DMS153 treated with DMSO at 0.1 percent for 48 hours (cell line): ENCODE results near the gene NR6A1.
A peak's percentile ranks its signal among the peaks of the same experiment; 100 is the strongest.

Experiments used
- DNase-seq: peaks from one replicate; lab custom pipeline; 2025; ENCODE audit not compliant: unreplicated experiment; lab: John Stamatoyannopoulos, UW

Gene NR6A1

DNA sequence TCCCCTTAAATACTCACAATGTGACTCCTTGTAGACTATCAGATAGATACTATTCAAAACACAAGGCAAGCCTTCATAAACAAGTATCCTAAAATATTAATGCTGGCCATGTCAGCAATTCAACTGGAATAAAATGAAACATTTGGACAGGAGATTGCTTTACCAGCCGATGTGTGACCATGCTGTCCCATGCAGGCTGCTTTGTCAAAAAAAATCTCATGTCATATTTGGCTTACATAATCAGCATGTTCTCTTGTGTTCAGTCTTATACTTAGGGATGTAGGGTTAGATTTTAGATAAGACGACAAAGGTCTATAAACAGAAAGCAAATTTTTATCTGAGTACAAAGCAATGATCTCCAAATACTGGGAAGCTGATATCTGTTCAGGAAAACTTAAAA is 108.5 kb downstream of the NR6A1 start:
- DNase-seq: no peak

DNA sequence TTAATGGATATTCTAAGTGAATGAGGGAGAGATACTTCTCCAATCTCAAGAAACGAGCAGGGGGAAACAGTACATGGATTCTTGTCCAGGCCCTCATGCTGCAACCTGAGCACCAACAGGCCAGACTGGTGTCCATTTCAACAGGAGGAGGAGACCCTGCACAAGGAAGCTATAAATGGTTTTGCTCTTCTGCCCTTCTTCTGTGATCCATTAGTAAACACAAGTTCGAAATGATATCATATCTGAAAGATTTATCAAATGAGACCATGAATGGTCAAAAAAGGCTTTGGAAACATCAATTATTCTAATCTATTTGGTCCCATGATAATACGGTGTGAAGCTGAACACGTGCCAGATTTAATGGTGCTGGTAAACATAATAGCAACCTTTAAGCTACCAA is 109.8 kb downstream of the NR6A1 start:
- peak; percentile 10 for DNase-seq

DNA sequence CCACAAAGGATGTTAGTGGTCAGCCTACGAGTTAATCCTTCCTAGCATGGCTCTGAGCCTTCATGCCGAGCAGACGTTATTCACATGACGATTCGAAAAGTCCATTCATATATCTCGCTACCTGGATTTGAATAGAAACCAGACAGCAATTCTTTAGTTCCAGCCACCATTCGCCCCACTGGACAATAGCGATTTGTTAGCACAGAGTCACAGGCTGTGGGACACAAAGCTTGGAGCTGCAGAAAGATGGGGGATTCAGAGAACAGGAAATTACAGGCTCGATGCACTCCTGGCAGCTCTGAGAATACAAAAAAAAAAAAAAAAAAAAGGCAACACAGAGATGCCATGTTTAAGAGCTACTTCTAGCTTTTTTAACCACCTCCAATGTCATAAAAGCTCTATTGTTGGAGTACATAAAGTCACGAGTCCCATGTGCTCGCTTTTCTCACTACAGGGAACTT is 110.7 kb downstream of the NR6A1 start:
- peak; percentile 34 for DNase-seq

DNA sequence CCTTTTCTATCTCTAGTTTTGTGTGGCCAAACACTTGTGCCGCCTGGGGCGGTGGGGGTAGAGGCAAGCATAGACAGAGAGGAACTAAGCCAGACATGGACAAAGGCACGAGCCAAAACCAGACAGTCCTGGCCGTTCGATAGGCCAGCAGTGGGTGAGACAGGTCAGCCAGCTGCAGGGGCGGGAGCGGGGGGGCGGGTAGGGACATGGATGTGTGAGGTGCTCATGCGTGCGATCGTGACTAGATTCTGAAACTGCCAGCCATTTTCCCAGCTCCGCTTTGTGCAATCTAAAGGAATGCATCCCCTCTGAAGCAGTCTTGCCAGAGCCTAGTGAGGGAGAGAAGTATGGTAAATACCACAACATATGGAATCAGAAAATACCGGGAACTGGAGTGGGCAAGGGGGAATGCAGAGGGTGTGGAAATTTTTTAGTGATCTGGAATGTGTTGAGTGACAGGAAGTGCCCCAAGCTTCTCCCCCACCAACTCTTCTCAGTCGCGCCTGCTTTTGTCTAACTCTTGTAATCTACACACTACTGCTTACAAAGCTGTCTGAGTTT is 111.9 kb downstream of the NR6A1 start:
- DNase-seq: peak; percentile 53

DNA sequence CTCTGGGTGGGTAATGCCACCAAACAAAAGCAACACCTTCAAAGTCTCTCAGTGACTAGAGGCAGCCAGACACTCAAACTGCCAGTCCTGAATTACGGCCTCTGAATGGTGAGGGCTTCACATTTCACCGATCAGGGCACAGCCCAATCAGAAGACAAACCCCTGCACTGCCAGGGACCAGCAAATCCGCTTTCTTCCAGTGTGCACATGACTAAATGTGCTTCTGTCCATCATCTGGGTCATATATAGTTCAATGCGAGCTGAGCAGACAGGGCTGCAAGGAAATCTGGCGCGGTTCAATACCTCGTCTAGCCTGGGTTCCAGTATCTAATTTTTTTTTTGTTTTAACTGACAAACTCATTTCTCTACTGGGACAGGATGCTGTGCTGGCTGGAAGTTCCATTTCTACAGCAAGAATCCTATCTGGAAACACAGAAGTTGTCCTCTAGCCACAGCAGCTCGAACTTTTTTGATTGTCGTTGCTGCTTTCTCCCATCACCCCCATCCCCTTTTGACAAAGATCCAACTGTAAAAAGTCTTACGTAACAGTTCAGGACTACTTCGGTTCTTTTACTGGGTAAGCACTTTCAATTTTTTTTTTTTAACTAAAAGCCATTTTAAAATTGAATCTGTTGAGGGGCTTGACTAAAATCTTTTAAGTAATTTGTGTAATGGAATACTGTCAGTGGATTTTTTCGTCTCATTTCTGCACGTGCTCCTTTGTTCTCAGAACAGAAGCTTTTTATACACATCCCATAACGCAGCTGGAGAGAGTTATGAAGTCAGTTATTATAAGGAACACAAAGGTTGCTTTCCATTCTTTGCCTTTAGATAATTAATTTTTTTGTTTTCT is 112.7 kb downstream of the NR6A1 start:
- peak; percentile 94 for DNase-seq

DNA sequence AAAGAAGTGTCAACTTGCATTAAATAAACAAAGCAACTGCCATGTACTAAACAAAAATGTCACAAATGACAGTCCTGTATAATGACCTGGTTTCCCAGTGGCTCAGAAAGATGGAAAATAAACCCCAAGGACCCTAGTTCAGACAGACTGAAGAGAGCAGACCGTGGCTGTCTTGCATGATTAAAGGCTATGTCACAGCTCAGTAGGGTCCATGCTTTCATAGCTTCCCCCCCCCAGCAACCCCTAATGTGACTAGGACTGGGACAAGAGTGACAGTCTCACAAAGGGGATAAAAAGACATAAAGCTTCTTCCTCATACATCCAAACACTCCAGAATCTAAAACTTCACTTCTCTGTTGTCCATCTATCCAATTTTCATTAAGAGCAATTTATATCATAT is 113.6 kb downstream of the NR6A1 start:
- DNase-seq: no peak

DNA sequence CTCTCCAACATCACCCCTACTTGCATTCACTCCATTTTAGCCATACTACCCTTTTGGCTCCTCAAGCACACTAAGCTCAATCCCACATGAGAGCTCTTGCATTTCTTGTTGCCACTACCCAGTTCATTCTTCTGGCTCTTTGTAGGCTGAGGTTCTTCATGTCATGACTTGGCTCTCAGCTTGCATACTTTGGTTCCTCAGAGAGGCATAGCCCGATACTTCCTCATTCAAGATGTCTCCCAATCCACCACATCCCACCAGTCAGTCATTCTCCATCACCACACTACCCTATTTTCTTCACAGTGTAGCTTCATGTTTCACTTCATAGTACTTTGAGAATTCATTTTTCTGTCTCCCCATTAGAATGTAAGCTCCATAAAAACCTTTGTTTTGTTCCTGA is 116.7 kb downstream of the NR6A1 start:
- DNase-seq: no peak

DNA sequence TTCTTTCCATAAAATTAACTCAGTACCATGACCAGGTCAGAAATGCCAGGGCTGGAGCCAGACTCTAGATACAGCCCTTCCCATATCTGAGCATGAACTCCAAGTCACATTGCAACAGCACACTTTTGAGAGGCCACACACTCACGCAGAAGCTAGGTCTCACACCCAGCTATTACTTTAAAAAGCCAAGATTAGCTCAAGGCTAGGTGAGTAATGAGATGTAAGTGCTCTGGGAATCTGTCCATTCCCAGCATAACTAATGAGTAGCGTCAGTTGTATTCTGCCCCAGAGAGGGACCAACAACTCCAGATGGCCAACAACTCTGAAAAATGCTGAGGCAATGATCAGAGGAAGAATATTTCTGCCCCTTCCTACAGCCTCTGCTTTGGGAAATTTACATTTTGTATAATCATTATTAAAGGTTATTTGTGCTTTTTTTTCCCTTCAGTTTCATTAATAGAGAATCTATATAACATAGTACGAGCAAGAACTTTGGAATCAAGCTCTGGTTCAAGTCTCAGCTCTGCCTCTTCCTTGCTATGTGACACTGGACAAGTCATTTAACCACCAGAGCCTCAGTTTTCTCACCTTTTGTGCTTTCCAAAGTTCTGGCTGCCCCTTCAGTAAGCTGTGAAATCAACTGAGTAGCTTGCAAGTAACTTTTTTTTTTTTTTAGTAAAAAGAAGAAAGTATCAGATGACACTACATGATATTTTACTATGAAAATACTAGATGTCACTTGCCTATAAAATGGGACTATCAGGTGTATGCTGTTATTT is 118.3 kb downstream of the NR6A1 start:
- no peak for DNase-seq

DNA sequence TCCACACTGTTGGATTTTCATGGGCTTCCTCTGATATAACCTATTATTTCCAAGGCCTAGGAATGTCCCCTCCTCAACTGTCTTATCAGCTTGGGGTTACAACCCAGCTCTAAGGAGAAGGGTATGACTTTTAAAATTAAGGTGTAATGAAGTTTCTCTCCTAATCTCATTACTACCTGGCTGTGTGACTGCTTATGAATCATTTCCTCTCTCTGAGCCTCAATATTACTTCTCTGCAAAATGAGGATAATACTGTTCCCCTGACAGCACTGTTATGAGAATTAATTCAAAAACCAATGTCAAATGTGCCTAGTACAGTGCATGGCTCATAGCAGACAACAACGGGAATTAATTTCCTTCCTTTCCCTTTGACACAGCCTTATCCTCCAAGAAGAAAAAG is 118.9 kb downstream of the NR6A1 start:
- no peak for DNase-seq

DNA sequence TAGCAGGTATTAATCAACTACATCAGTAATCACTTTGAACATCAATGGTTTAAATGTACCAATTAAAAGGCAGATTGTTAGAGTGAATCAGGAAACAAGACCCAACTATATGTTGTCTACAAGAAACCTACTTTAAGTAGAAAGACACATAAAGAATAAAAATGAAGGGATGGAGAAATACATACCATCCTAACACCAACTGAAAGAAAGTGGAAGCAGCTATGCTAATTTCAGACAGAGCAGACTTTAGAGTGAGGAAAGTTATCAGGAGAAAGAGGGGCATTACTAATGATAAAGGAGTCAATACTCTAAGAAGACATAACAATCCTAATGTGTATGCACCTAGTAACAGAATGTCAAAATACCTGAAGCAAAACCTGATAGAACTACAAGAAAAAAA is 125.8 kb downstream of the NR6A1 start:
- no peak for DNase-seq

DNA sequence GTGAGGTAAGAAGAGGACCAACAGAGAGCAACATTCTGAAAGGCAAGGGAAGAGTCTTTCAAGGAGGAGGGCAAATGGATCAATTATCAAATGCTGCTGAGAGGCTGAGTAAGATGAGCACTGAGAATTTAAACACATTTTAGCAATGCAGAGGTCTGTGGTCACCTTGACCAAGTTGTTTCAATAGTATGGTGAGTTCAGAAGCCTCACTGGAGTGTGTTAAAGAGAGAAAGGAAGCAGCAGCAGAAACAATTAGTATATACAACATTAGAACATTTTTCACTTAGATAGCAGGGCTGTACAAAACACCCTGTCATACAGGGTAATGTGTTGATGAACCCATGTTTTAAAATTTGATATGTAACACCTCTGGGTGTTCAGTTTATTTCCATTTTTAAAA is 131.5 kb downstream of the NR6A1 start:
- no peak for DNase-seq

DNA sequence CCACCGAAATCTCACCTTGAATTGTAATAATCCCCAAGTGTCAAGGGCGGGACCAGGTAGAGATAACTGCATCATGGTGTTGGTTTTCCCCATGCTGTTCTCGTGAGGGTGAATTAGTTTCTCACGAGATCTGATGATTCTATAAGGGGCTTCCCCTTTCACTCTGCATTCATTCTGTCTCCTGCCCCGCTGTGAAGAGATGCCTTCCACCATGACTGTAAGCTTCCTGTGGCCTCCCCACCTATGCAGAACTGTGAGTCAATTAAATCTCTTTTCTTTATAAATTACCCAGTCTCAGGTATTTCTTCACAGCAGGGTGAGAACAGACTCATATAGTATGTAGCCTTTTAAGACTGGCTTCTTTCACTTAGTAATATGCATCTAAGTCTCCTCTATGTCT is 135.8 kb downstream of the NR6A1 start:
- no peak for DNase-seq

DNA sequence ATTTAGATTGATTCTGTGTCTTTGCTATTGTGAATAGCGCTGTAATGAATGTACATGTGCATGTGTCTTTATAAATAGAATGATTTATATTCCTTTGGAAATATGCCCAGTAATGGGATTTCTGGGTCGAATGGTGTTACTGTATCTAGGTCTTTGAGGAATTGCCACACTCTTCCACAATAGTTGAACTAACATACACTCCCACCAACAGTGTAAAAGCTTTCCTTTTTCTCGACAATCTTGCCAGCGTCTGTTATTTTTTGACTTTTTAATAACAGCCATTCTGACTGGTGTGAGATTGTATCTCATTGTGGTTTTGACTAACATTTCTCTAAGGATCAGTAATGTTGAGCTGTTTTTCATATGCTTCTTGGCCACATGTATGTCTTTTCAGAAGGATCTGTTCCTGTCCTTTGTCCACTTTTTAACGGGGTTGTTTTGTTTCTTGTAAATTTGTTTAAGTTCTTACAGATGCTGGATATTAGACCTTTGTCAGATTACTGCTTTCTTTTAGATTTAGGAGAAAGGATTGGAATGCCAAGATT is 139.0 kb downstream of the NR6A1 start:
- no peak for DNase-seq

DNA sequence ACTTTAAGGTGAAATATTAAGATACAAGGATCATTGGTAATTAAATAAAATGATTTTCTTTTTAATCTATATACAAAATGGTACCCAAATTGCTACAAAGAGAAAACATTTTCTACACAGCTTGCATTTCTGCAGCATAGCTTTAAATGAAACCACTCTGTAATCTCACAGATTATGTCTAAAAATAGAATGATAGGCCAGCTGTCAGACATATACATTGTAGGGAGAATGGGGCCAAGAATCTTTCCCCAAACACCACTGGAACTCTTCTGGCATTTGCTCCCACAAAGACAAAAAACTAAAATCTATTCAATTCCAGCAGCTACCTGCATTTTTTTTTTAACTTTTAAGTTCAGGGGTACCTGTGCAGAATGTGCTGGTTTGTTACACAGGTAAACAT is 139.8 kb downstream of the NR6A1 start:
- no peak for DNase-seq

DNA sequence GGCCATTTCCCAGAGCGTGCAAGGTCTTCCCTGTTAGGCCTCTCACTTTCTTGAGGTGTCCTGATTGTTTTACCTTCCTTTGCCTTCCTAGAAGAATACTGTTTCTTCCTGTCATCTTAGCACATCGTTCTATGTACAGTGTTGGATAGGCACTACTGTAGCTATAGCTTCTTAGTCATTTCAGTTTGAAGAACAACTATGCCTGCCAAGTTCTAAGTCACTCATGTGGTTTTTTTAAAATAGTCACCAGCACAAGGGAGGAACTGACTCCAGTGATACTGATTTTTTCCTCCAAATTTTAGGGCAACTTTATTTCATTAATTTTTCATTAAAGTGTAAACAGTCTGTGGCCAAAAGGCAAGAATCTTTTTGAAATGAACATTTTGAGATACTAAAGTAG is 141.5 kb downstream of the NR6A1 start:
- no peak for DNase-seq

DNA sequence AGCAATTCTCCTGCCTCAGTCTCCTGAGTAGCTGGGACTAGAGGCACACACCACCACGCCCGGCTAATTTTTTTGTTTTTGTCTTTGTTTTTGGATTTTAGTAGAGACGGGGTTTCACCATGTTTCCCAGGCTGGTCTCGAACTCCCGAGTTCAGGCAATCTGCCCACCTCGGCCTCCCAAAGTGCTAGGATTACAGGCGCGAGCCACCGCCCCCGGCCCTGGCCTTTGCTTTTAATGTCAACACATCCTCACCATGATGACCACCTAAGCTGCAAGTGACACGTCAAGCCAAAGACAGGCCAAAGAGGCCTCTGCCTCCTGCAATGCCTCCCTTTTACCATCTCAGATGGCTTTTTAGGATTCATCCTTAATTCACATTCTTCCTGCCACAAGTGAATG is 142.4 kb downstream of the NR6A1 start:
- DNase-seq: no peak

DNA sequence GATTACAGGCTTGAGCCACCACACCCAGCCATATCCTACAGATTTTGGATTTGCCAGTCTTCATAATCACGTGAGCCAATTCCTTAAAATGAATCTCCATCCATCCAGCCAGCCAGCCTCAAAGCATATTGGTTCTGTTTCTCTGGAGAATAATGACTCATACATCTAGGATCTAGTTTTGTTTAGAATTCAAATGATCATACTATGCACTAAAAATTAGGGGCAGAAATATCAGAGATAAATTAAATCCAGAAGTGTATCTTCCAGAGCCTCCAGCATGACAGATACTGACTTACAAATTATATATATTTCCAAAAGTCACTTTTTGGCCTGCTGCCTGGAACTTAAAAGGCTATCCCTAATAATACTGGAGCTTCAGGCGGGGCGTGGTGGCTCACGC is 144.8 kb downstream of the NR6A1 start:
- DNase-seq: no peak

DNA sequence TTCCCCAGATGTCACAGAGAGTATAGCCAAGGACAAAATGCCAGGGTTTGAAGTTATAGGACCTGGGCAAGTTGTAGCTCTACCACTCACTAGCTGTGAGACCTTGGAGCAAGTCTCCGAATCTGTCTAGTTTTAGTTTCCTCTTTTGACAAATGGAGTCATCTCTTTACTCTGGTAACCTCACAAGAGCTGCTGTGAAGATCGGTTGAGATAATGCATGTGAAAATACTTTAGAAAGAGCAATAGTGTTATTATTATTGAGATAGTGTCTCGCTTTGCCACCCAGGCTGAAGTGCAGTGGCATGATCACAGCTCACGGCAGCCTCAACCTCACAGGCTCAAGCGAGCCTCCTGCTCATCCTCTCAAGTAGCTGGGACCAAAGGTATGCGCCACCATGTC is 146.0 kb downstream of the NR6A1 start:
- no peak for DNase-seq

DNA sequence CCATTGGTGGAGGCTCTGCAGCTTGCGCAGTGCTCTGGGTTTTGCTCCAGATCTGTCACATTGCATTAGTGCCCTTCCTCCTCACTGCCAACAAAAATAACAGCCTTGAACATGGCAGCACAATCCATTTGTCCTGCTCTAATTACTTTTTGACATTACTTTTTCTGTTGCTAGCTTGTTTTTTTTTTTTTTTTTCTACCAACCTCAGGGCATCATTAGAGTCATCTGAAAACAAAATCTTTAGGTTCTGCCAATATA is 146.4 kb downstream of the NR6A1 start:
- no peak for DNase-seq

DNA sequence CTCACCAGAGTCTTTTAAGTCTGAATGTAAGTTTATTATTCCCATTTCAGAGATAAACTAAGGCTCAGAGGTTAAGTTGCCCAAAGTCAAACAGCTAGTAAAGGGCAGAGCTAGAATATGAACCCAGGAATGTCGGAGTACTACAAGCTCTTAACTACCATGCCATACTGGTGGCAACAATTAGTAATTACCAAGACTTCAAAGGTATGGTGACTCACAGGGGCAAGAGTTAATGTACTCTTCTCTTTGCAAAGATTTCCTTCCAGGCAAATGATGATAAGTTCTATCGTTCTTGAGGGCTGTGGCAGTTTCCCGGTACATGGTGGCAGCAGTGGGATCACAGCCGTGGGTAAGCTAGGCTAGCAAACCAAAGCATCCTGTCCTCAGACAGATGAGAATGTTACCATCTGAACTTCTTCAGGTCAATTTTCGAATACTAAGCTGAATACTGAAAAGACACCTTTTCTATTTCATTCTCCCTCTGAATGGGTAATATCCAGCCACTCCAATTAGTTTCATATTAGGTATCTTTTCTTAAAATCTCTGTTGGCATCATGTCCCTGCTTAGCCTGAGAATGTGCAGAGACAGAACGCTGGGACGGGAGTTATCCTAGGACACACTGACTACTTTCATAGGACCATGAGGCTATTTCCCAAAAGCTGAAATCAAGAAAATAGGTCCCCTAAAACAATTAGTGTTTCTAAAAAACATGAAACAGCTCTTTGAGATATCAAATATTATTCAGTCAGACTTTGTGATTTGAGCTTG is 147.0 kb downstream of the NR6A1 start:
- DNase-seq: no peak

DNA sequence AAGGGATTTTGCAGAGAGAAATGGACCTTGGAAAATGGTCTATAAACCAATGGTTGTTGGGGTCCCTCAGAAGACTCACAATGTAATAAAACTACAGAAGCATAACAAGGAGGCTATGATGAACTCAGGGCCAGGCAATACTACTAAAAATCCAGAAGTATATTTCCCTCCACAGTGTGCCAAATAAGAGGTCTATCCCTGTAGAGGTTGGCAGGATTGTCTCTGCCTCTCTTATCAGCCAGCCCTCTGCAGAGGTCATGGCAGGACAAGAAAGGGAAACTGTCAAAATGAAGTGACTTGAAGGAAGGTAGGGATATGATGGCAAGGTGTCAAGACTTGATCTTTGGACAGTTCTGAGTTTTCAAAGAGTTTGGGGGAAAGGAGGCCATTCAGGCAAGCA is 148.2 kb downstream of the NR6A1 start:
- DNase-seq: no peak
